GM19351 (cell line): ENCODE measurements around the gene ZNF22.

Experiments used
- ATAC-seq: cut with Tn5 transposase; IDR thresholded peaks from one replicate; pipeline ENCODE4 v1.9.1; 2021; ENCODE audit warnings: mild to moderate bottlenecking, moderate library complexity; ENCODE audit not compliant: unreplicated experiment

Gene ZNF22

DNA sequence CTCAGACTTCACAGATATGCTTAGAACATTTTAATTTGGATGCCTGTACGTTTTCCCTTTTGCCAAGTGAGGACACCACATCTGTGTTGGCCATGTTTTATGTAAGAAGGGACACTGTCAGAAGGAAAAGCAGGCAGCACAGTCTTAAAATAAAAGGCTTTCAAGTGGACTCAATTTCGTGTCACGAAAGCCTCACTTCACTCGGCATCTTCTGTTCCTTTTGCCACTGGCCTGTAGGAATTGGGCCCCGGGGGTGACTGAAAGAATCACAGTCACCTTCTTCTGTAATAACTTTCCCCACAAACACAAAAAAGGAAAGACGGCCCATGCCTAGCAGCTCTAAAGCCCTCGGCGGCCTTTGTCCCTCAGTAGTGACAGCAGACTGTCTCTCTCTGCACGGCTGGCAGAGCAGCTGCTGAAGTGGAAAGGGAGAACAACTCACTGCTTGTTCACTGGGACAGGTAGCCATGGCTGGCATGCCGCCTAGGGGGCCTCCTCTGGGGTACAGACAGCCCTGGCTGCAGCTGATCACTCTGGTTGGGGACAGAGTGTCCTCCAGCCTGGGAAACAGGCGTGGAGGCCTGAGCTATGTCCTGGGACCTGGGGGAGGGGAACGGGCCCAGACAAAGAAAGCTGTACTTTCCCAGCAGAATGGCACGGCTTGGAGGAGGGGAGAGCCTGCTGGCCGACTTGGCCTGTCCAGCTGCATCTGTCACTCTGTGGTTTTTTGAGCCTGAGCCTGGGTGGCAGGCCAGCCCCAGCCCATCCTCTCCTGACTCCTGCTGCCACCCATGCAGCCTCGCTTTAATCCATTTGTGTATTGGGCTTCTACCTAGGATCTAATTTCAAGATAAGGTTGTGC lies 36.7 kb upstream of the ZNF22 start:
- no peak for ATAC-seq

GRCh38 chr10:44965104-44965503 lies 35.6 kb upstream of the ZNF22 start:
- no peak for ATAC-seq

GRCh38 chr10:44965651-44966097 lies 35.0 kb upstream of the ZNF22 start:
- ATAC-seq: peak; percentile 39

GRCh38 chr10:44966129-44966815 lies 34.5 kb upstream of the ZNF22 start:
- ATAC-seq: peak; percentile 27

DNA sequence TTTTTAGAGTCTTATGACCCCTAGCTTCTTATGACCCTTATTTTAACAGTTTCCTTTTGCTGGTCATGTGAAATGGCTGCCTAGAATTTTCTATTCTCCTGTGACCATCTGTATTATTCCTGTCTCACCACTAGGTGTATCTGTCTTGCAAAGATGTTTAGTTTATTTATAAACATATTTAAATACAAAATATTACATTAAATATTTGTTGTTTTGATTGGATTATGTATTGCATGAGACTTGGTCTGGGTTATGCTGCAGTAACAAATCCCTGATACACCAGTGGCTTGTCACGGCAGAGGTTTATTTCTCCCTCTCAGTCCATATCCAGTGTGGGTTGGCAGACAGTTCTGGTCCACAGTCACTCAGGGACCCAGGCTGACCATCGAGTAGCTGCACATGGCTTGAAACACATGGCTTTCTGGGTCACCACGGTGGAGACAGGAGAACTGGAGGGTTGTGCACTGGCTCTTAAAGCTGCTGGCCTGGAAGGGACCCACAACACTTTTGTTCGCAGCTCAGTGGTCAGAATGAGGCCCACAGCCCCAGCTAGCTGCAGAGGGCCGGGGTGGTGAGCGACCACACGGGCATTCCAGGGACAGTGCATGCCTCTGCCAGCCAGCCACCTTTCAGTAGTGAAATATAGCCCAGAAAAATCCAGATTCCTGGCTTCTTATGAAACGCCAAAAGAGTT lies 33.8 kb upstream of the ZNF22 start:
- no peak for ATAC-seq

DNA sequence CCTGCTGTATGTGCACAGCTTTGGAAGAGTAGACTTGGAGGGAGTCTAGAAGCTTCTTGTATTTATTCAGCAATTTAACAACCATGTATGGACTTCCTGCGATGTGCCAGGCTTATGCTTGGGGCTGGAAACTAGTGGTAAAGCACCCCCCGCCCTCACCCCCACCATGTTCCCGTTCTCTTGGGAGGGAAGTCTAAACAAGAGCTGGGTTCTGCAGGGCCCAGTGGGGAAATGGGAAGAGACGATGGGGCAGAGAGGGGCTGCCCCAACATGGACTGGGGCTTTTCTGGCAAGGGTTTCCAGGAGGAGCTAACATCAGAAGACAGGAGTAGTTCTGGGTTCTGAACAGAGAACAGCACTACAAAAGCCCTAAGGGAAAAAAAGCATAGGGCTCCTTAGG lies 33.1 kb upstream of the ZNF22 start:
- no peak for ATAC-seq

GRCh38 chr10:44968091-44968490 lies 32.6 kb upstream of the ZNF22 start:
- no peak for ATAC-seq

DNA sequence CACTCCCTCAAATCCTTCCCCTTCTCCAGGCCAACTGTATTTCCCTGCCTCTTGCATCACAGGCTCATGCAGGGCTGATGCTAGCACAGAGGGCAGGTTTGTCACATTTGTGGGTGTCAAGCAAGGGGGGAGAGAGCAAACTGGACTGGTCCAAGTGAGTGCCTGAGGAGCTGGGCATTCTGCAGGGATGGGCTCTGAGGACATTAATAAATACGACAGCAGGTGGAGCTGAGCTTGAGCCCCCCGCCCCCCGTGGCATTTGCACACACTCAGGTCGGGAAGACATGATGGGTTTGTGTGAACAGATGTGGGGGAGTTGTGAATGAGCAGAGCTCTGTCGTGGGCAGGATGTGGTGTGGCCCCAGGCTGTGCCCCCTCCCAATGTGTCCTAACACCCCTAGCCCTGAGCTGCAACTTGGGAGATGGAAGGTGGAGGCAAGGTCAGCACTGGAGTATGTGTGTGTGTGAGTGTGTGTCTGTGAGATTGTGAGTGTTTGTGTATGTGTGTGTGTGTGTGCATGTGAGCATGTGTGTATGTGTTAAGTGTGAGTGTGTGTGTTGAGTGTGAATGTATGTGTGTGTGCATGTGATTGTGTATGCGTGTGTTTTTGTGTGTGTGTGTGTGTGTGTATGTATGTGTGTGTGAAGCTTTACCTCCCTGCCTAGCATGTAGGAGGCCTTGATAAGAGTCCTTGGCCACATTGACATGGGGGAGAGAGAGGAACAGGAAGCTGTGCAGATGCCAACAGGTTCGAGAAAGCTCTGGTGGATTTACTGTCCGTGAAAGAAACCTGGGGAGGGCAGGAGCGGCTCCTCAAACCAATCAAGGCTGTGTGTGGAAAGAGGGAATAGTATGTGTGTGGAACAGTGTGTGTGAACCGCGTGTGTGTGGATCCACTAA lies 32.0 kb upstream of the ZNF22 start:
- no peak for ATAC-seq

DNA sequence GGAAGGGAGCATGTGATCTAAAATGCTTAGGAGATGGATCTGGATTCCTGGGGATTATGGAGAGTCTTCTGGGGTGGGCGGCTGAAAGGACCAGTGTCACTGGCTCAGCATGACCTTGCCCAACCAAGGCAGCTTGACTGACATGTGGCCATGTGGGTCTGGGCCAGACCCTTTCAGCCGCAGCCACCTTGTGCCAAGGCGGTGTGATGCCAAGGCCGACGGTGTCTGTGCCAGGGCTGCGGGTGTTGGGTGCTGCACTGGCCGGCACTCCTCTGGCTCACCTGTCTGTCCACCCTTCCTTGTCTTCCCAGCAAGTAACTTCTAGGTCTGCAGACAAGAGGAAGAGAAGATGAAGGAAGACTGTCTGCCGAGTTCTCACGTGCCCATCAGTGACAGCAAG lies 30.9 kb upstream of the ZNF22 start:
- ATAC-seq: no peak

DNA sequence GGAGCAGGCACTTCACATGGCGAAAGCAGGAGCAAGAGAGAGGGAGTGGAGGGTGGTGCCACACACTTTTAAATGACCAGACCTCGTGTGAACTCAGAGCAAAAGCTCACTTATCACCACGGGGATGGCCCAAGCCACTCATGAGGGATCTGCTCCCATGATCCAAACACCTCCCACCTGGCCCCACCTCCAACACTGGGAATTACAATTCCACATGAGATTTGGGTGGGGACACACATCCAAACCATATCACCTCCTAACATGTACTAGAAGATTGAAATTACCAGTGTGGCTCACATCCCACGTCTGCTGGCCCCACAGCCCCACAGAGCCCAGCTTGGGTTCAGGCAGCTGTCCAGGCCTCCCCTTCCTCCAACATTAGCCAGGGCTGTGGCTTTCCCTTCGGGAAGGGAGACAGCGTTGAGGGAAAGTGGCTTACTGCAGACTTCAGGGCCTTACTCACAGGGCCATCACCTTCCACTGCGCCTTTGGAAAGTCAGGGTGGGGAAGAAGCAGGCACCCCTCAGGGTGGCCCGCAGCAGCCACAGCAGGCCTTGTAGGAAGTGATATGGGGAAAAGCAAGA lies 29.8 kb upstream of the ZNF22 start:
- ATAC-seq: no peak

DNA sequence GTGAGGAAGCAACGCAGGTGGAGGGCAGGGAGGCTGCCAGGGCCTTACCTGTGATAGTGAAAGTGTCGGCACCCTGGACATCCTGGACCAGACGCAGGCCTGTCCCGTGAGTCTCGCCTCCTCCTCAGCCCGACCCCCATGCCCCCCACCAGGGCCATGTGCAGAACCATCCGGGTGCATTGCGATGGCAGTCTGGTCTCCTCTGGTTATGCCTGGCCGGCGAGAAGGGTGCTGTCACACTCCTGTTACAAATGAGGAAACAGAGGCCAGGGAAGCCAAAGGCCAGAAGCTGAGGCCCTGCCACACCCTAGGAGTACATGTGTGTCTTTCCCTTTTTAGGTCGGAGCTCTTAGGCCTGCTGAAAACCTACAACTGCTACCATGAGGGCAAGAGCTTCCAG lies 29.3 kb upstream of the ZNF22 start:
- ATAC-seq: no peak

DNA sequence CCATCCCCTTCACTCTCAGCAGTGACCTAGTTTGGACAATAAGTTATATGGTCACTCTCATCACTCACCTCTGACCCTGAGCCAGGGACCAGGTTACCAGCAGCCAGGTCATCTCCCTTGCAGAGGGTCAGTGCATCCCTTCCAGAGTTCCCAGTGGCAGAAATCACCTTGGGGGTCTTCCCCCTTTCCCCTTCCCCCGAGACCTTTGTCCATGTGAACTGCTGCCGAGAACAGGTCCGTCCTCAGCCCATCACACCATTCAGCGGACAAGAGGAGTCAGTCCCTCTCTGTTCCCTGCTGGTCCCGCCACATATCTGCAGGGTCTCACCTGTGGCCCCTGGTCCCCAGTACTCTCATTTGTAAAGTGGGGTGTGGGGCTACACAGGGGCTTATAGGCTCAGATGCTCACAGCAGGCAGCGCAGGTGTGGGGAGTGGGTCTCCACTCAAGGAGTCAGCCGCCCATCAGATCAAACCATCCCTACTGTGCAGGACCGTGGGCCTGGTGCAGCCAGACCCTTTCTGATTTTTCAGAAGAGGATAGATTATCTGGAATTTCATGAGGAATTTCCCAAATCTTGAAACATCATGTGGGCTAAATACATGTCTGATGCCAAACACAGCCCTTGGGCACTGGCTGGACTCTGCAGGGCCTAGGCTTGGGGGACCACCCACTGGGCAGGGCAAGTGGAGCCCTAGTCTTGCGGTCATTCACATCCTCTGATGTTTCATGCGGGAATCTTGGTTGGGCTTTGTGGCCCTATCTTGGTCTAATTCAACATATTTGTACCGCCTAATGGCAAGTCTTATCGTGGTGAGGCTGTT lies 28.6 kb upstream of the ZNF22 start:
- no peak for ATAC-seq

- no peak for ATAC-seq
Measured at GRCh38 chr10:44972874-44973306, 27.8 kb upstream of the ZNF22 start.

DNA sequence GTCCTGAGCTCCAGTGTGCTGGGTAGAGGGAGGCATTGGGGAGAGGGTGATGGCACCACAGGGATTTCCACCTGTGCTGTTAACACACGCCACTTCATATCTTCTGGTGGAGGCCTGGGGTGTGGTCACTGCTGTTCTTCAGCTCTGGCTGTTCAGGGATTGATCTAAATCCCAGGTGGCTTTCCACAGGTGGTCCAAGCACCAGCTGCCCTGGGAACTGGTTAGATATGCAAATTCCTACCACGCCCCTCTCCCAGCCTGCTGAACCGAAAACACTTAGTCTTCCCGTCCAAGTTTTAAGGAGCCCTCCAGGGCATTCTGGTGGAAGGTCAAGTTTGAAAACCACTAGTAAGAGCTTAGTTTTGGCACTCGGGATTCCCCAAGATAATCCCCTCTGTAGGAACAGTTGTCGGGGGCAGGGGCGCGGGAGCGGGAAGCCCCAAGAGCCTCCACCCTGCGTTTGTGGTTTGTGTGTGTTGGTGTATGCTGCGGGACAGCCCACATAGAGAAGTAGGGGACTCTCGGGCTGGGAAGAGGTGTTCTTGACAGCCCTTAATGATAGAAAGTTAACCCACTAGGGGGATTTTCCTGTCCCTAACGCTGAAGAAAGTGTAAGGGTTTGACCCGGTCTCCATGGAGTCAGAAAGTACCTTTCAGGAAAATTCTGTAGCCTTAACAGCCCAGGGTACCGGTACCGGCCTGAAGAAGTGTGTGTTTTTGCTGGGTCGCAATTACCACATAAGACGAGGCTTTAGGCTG lies 27.2 kb upstream of the ZNF22 start:
- peak; percentile 24 for ATAC-seq

- peak; percentile 7 for ATAC-seq
Measured at GRCh38 chr10:44974082-44974627, 26.6 kb upstream of the ZNF22 start.

DNA sequence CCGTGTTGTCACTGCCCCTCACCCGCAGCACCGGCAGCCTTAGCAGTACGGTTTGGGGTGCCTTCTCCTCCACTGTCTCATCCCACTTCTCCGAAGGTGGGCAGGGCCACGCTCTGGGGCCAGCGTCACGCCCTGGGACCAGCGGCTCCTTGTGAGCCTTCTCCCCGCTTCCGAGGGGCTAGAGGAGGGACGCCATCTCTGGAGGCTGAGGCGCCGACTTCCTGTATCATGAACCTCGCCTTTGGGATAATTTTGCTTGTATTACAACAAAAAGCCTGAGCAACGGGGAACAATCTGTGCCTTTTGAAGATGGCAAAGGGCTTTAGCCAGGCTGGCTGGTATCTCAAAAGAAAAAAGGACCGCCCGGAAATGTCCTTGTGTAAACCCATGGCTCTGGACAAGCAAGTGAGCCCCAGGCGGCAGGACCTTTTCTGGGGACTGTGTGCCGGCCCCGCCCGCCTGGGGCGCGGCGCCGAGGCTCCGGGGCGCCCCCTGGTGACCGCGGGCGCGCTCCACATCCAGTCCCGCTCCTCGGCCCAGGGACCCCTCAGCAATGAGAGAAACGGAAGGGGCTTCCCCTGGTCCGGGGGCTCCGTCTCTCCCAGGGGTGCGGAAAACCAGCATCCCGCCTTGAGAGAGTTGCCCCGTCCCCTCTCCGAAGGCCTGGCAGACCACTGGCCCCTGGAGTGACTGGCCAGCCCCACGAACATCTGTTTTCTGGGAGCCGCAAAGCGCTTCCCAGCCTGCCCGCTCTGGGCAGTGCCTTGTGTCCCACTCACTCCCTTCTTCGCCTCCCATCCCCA lies 25.9 kb upstream of the ZNF22 start:
- peak; percentile 81 for ATAC-seq
